Sigmoid colon (tissue), 4 donors: ENCODE results near the gene IL7R.

Experiments used
- CTCF ChIP-seq, 4 experiments: fragments of 450-650 bp in 3 of 4; fragments of 200-600 bp in 1 of 4; IDR thresholded peaks; one replicate each; pipeline ENCODE4 v1.5.1; 2016 to 2019; ENCODE audit warnings: antibody characterized with exemption in 4 of 4, mild to moderate bottlenecking in 3 of 4, moderate library complexity in 2 of 4
- POLR2AphosphoS5 ChIP-seq, 4 donors: sonication (generic); formaldehyde crosslinking; IDR thresholded peaks; one replicate each; pipeline ENCODE4 v1.6.1; 2017; ENCODE audit warnings: antibody characterized with exemption in 4 of 4

GRCh38 chr5:35926389-35927051, 69.8 kb downstream of the IL7R start:
- TF ChIP-seq CTCF (IDR thresholded peaks at IDR 0.05) = peak; percentile 23 to 83 (median 69)
- no peak for TF ChIP-seq POLR2AphosphoS5 (IDR thresholded peaks at IDR 0.05)
